PC-9 (cell line): Measurements from ENCODE around the gene ATP2B2. TPM values are rescaled to one million over a fixed set of nuclear protein-coding genes. Genes with fewer than 3 reads are reported as not detected.

Experiments used
- BruUV-seq: library from RNA; stranded (reverse); fragments of 400-500 nt; replicated peaks from 2 replicates; lab custom pipeline; 2021; lab: Mats Ljungman, UMichigan
- CTCF ChIA-PET: fragments of 300-600 bp; sonication (Branson Sonifier 250); formaldehyde crosslinking; loops from one replicate; lab custom pipeline; 2022; ENCODE audit warnings: antibody characterized with exemption; lab: Charles Lee
- POLR2A ChIA-PET: fragments of 300-600 bp; sonication (Branson Sonifier 250); formaldehyde crosslinking; loops from one replicate; lab custom pipeline; 2022; ENCODE audit warnings: antibody characterized with exemption; ENCODE audit not compliant: unreplicated experiment; lab: Charles Lee
- DNase-seq, 2 experiments: peaks; one replicate each; pipeline versions ENCODE4 v3.0.0 to v3.0.0-alpha.2; 2015 to 2022; ENCODE audit warnings: mixed read lengths in 1 of 2
- H2AFZ ChIP-seq: fragments of 200-600 bp; sonication (generic); 2 replicates; pipeline ENCODE4 v1.8.1; 2017; ENCODE audit warnings: antibody characterized with exemption
- H3F3A ChIP-seq: fragments of 200-600 bp; sonication (generic); 2 replicates; pipeline ENCODE4 v1.8.1; 2017; ENCODE audit warnings: antibody characterized with exemption, mild to moderate bottlenecking, low read depth; ENCODE audit not compliant: insufficient read depth
- H3K27ac ChIP-seq: fragments of 200-600 bp; sonication (generic); 2 replicates; pipeline ENCODE4 v1.6.1; 2016; ENCODE audit warnings: mixed run types
- H3K27me3 ChIP-seq: fragments of 200-600 bp; sonication (generic); 2 replicates; pipeline ENCODE4 v1.6.1; 2016; ENCODE audit warnings: low read depth, mixed run types; ENCODE audit not compliant: insufficient read depth
- H3K36me3 ChIP-seq: fragments of 200-600 bp; sonication (generic); 2 replicates; pipeline ENCODE4 v1.6.1; 2016; ENCODE audit warnings: low read depth, mixed run types
- H3K4me1 ChIP-seq: fragments of 200-600 bp; sonication (generic); replicated peaks from 2 replicates; pipeline ENCODE4 v1.6.1; 2016; ENCODE audit warnings: mixed run types; ENCODE audit not compliant: insufficient read depth
- H3K4me2 ChIP-seq: fragments of 200-600 bp; sonication (generic); 2 replicates; pipeline ENCODE4 v1.6.1; 2017; ENCODE audit warnings: mixed run types
- H3K4me3 ChIP-seq: fragments of 200-600 bp; sonication (generic); 2 replicates; pipeline ENCODE4 v1.6.1; 2016; ENCODE audit warnings: mixed run types
- H3K79me2 ChIP-seq: fragments of 200-600 bp; sonication (generic); 2 replicates; pipeline ENCODE4 v1.6.1; 2017; ENCODE audit warnings: low read depth, mixed run types
- H3K9me2 ChIP-seq: fragments of 200-600 bp; sonication (generic); 2 replicates; pipeline ENCODE4 v1.8.1; 2017; ENCODE audit warnings: mild to moderate bottlenecking; ENCODE audit not compliant: insufficient read depth
- H3K9me3 ChIP-seq: fragments of 200-600 bp; sonication (generic); 2 replicates; pipeline ENCODE4 v1.8.1; 2016; ENCODE audit warnings: low read depth; ENCODE audit not compliant: insufficient read depth
- H4K20me1 ChIP-seq: fragments of 200-600 bp; sonication (generic); 2 replicates; pipeline ENCODE4 v1.8.1; 2017; ENCODE audit not compliant: insufficient read depth
- EZH2 ChIP-seq: fragments of 200-600 bp; sonication (generic); IDR thresholded peaks from 2 replicates; pipeline ENCODE4 v1.8.0; 2017; ENCODE audit warnings: antibody characterized with exemption, low read depth
- intact Hi-C: fragments of 100-400 bp; cut with micrococcal nuclease; formaldehyde crosslinking; loops from one replicate; pipeline ENCODE4 v1.10.0; 2022; ENCODE audit not compliant: unreplicated experiment
- total RNA-seq: library from RNA; stranded (reverse); gene quantifications from 2 replicates; pipeline ENCODE4 v1.2.3, GENCODE V29; 2021
- TF ChIP-seq, protein P1 (sequence below): fragments of 200-600 bp; sonication (generic); conservative IDR thresholded peaks from 2 replicates; pipeline ENCODE4 v1.6.1; 2017; ENCODE audit warnings: mixed run types, antibody characterized with exemption, mild to moderate bottlenecking, moderate library complexity

ATP2B2 gene
- total RNA-seq, 1 experiment from 2014 or later: not detected

DNA sequence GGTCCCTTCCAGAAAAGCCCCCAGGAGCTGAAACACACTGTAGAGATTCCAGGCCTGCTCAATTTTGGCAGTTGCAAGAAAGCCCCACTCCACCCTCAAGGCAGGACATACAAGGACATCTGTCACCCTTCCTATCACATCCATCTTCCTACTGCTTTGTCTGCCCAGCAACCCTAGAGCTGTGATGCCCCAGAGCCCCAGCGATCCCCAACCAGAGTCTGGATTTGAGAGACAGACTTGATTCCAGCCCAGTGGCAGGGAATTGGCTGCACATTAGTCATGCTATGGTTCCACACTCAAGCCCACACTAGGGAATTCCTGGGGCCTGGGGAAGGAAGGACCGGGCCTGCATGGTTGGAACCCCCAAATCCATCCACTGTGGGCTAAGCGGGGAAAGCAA lies 56.8 kb downstream of the ATP2B2 start:
- Histone ChIP-seq H3K4me3 (no peak overlapping the region), H3K4me1 (no peaks in the 10 kb centered on the region), H3K27ac (no peak overlapping the region), H4K20me1 (no peaks in the 10 kb centered on the region), H3K9me3 (no peaks in the 10 kb centered on the region), H3K79me2 (no peaks in the 10 kb centered on the region), H3K4me2 (no peak overlapping the region), H3F3A (no peaks in the 10 kb centered on the region), H3K36me3 (no peaks in the 10 kb centered on the region), H3K27me3 (peaks cover 99% of the 10 kb centered on the region), H3K9me2 (no peaks in the 10 kb centered on the region), H2AFZ (no peak overlapping the region)
- intact Hi-C loops: no loop called here
- ChIA-PET POLR2A (no interaction called here), CTCF (no interaction called here)
- no TSS peak for BruUV-seq
- TF ChIP-seq, protein P1, sequence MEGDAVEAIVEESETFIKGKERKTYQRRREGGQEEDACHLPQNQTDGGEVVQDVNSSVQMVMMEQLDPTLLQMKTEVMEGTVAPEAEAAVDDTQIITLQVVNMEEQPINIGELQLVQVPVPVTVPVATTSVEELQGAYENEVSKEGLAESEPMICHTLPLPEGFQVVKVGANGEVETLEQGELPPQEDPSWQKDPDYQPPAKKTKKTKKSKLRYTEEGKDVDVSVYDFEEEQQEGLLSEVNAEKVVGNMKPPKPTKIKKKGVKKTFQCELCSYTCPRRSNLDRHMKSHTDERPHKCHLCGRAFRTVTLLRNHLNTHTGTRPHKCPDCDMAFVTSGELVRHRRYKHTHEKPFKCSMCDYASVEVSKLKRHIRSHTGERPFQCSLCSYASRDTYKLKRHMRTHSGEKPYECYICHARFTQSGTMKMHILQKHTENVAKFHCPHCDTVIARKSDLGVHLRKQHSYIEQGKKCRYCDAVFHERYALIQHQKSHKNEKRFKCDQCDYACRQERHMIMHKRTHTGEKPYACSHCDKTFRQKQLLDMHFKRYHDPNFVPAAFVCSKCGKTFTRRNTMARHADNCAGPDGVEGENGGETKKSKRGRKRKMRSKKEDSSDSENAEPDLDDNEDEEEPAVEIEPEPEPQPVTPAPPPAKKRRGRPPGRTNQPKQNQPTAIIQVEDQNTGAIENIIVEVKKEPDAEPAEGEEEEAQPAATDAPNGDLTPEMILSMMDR: no peak
- no peak for TF ChIP-seq EZH2
- no peak for DNase-seq

DNA sequence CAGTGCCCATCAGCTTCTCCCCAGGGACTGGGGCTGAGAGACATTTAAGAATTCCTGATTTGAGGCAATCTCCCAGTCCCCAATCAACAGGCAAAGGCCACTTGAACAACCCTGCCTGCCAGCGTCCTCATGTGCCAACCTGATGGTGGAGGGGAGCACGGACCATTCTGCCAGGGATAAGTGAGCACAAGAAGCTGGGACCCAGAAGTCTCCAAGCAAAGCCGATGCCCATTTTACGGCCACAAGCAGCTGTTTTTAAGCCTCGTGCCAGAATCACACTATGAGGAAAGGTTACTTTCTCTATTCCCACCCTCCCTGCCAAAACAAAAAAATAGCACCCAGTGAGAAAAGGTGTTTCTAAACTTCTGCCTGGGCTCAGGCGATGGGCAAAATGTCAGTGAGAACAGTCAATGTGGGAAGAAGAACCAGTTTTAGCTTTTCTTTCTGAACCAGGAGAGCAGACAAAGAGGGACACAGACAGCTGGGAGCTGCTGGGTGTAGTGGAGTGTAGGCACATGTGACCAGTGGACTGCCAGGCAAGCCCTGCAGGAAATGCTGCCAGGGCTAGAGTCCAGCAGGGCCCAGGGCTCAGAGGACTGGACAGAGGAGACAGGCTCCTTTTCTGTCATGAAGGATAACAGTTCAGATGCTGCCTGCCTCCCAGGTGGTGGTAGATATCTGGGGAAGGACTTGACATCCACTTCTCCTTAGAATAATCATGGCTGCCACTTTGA lies 57.7 kb downstream of the ATP2B2 start:
- no TSS peak for BruUV-seq
- H3K4me1 ChIP-seq: no peaks in the 10 kb centered on the region
- H2AFZ ChIP-seq: no peak overlapping the region
- H4K20me1 ChIP-seq: no peaks in the 10 kb centered on the region
- no peaks in the 10 kb centered on the region for H3K9me2 ChIP-seq
- intact Hi-C loops: no loop called here
- H3K79me2 ChIP-seq: no peaks in the 10 kb centered on the region
- H3F3A ChIP-seq: no peaks in the 10 kb centered on the region
- H3K27ac ChIP-seq: no peak overlapping the region
- H3K36me3 ChIP-seq: no peaks in the 10 kb centered on the region
- H3K9me3 ChIP-seq: no peaks in the 10 kb centered on the region
- TF ChIP-seq, protein P1: no peak
- no peak for TF ChIP-seq EZH2
- no peak for DNase-seq
- H3K4me3 ChIP-seq: no peak overlapping the region
- H3K27me3 ChIP-seq: peaks cover 100% of the 10 kb centered on the region
- CTCF ChIA-PET: no interaction called here
- POLR2A ChIA-PET: no interaction called here
- no peak overlapping the region for H3K4me2 ChIP-seq

DNA sequence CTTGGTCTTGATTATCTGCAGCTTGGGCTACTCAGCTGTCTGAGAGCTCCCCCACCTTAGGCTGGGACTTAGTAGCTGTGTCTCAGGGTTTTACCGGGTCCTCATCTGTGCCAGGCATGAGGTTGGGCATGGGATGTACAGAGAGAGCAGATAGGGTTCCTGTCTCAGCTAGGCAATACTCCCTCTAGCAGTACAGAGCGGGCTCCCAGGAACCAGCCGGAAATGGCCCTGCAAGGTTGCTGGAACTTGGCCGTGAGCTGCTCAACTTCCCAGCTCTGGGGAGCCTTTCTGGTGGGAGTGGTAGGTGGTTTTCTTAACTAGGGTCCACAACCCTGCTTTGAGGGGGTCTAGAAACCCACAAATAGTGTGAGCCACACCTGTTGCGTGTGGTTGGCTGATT lies 58.3 kb downstream of the ATP2B2 start:
- Histone ChIP-seq H3K27me3 (peaks cover 100% of the 10 kb centered on the region), H3K4me3 (no peak overlapping the region), H3K4me1 (no peaks in the 10 kb centered on the region), H3K79me2 (no peaks in the 10 kb centered on the region), H3K9me2 (no peaks in the 10 kb centered on the region), H3K4me2 (no peak overlapping the region), H3K27ac (no peak overlapping the region), H3K36me3 (no peaks in the 10 kb centered on the region), H2AFZ (no peak overlapping the region), H4K20me1 (no peaks in the 10 kb centered on the region), H3K9me3 (no peaks in the 10 kb centered on the region), H3F3A (no peaks in the 10 kb centered on the region)
- intact Hi-C loops: no loop called here
- ChIA-PET POLR2A (no interaction called here), CTCF (no interaction called here)
- TF ChIP-seq, protein P1: no peak
- TF ChIP-seq EZH2: no peak
- DNase-seq: no peak
- BruUV-seq: no TSS peak
